RWPE2 (cell line): ENCODE measurements around the gene YAP1.

ENCODE experiments used
- ATAC-seq: fragments of 200-7000 bp; cut with Tn5 transposase; 3 replicates; pipeline ENCODE4 v1.9.1; 2021; ENCODE audit warnings: low read depth
- DNase-seq: peaks from one replicate; pipeline ENCODE4 v3.0.0-alpha.2; 2020; ENCODE audit warnings: low spot score
- H3K27ac ChIP-seq: fragments of 450-650 bp; 2 replicates; pipeline ENCODE4 v1.5.1; 2017; ENCODE audit warnings: mild to moderate bottlenecking; ENCODE audit not compliant: poor library complexity, severe bottlenecking
- H3K27me3 ChIP-seq: fragments of 250-450 bp; sonication (Bioruptor Pico); 2 replicates; pipeline ENCODE4 v1.5.1; 2021; ENCODE audit warnings: mild to moderate bottlenecking, moderate library complexity; ENCODE audit not compliant: insufficient read depth, poor library complexity, severe bottlenecking
- H3K36me3 ChIP-seq: fragments of 250-450 bp; sonication (Bioruptor Pico); 2 replicates; pipeline ENCODE4 v1.5.1; 2020; ENCODE audit warnings: low read depth, mild to moderate bottlenecking, moderate library complexity
- H3K4me1 ChIP-seq: fragments of 250-450 bp; sonication (Bioruptor Pico); 2 replicates; pipeline ENCODE4 v1.5.1; 2021; ENCODE audit warnings: mild to moderate bottlenecking, moderate library complexity; ENCODE audit not compliant: insufficient read depth, poor library complexity, severe bottlenecking
- H3K4me3 ChIP-seq: fragments of 250-450 bp; sonication (Bioruptor Pico); 2 replicates; pipeline ENCODE4 v1.5.1; 2021; ENCODE audit warnings: mild to moderate bottlenecking, moderate library complexity; ENCODE audit not compliant: severe bottlenecking
- H3K9me3 ChIP-seq: fragments of 250-450 bp; sonication (Bioruptor Pico); 2 replicates; pipeline ENCODE4 v1.5.1; 2021; ENCODE audit warnings: mild to moderate bottlenecking, moderate library complexity; ENCODE audit not compliant: severe bottlenecking
- CTCF ChIP-seq: fragments of 450-650 bp; IDR thresholded peaks from one replicate; pipeline ENCODE4 v1.5.1; 2017; ENCODE audit warnings: mild to moderate bottlenecking, moderate library complexity; ENCODE audit not compliant: poor library complexity, severe bottlenecking

The YAP1 gene

GRCh38 chr11:102154806-102155205, 44.6 kb downstream of the YAP1 start:
- Histone ChIP-seq H3K9me3 (no peaks in the 10 kb centered on the region), H3K4me3 (no peak overlapping the region), H3K4me1 (peaks cover 44% of the 10 kb centered on the region), H3K36me3 (peaks cover 25% of the 10 kb centered on the region), H3K27me3 (no peaks in the 10 kb centered on the region), H3K27ac (no peak overlapping the region)
- TF ChIP-seq CTCF: no peak
- no peak for DNase-seq
- no peak for ATAC-seq

- Histone ChIP-seq H3K4me1 (peaks cover 44% of the 10 kb centered on the region), H3K4me3 (no peak overlapping the region), H3K27me3 (no peaks in the 10 kb centered on the region), H3K9me3 (no peaks in the 10 kb centered on the region), H3K36me3 (peaks cover 21% of the 10 kb centered on the region), H3K27ac (peak overlapping the region; percentile 42)
- DNase-seq (no peak), ATAC-seq (peak; percentile 28; the same call in 1 of the 3 replicates)
- TF ChIP-seq CTCF: no peak
Measured at GRCh38 chr11:102155676-102156075, 45.4 kb downstream of the YAP1 start.

- peak; percentile 83 for ATAC-seq
- peak overlapping the region; percentile 42 for H3K27ac ChIP-seq
Measured at GRCh38 chr11:102157219-102157618, 47.0 kb downstream of the YAP1 start.

GRCh38 chr11:102158164-102158735, 48.0 kb downstream of the YAP1 start:
- Histone ChIP-seq H3K4me3 (no peak overlapping the region), H3K27ac (peak overlapping the region; percentile 42), H3K4me1 (peaks cover 44% of the 10 kb centered on the region), H3K9me3 (no peaks in the 10 kb centered on the region), H3K36me3 (peaks cover 33% of the 10 kb centered on the region), H3K27me3 (no peaks in the 10 kb centered on the region)
- no peak for DNase-seq
- TF ChIP-seq CTCF: no peak
- peak; percentile 48; the same call in 2 of the 3 replicates for ATAC-seq

More at GRCh38 chr11:102157219-102157618, 47.0 kb downstream of the YAP1 start:
- Histone ChIP-seq H3K36me3 (peaks cover 24% of the 10 kb centered on the region), H3K4me1 (peaks cover 44% of the 10 kb centered on the region), H3K4me3 (no peak overlapping the region), H3K27me3 (no peaks in the 10 kb centered on the region), H3K9me3 (no peaks in the 10 kb centered on the region)
- no peak for DNase-seq
- no peak for TF ChIP-seq CTCF

GRCh38 chr11:102163368-102163767, 53.1 kb downstream of the YAP1 start:
- DNase-seq: no peak
- H3K9me3 ChIP-seq: no peaks in the 10 kb centered on the region
- peaks cover 21% of the 10 kb centered on the region for H3K4me1 ChIP-seq
- no peak for TF ChIP-seq CTCF
- H3K4me3 ChIP-seq: no peak overlapping the region
- H3K27ac ChIP-seq: no peak overlapping the region
- H3K36me3 ChIP-seq: peaks cover 47% of the 10 kb centered on the region
- H3K27me3 ChIP-seq: no peaks in the 10 kb centered on the region
- ATAC-seq: no peak
